GM23248 (cell line): Measurements from ENCODE around the gene TLK1.

Source experiments
- EZH2 ChIP-seq: fragments of 200-600 bp; sonication (generic); IDR thresholded peaks from 2 replicates; pipeline ENCODE4 v1.6.1; 2018; ENCODE audit warnings: antibody characterized with exemption, mild to moderate bottlenecking; ENCODE audit not compliant: insufficient read depth, poor library complexity, severe bottlenecking
- EZH2phosphoT487 ChIP-seq: fragments of 200-600 bp; sonication (generic); IDR thresholded peaks from 2 replicates; pipeline ENCODE4 v1.6.1; 2018; ENCODE audit warnings: antibody characterized with exemption, moderate library complexity, mild to moderate bottlenecking, low read depth; ENCODE audit not compliant: insufficient read depth

- TF ChIP-seq EZH2 (no peak), EZH2phosphoT487 (no peak)
These were observed 11.1 kb upstream of the TLK1 start for GRCh38 chr2:171171808-171172207.
